ENCODE results near the gene SCGB1A1.
"Not testable (repeated sequence)": the region's sequence is repeated elsewhere in the genome, so short reads cannot be mapped to it uniquely, and the experiment has no call there.

The SCGB1A1 gene, protein sequence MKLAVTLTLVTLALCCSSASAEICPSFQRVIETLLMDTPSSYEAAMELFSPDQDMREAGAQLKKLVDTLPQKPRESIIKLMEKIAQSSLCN

DNA sequence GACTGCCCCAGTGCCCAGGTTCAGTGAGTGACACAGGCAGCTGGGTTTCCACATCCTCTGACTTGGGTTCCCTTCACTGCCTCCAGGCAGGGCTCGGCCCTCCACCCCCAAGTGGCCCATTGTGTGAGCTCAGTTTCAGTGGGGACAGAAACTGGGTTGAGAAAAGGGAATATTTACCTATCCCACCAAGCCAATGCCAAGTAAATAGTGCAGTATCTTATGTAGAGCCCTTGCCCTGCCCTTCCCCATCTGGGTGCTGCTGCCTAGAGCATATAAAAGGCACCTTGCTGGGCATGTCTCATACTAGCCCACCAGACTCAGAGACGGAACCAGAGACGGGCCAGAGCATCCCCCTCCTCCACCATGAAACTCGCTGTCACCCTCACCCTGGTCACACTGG lies at the start of gene SCGB1A1:
TSS of gene SCGB1A1 (plus strand) at position 301 of the 400 bp plus-strand sequence. CDS start at position 364, 63 bp downstream.
- H3K27me3 ChIP-seq (ENCODE audit: control insufficient read depth, insufficient read depth, low read length), result no peaks in the 10 kb centered on the region
- no peaks in the 10 kb centered on the region for H3K36me3 ChIP-seq (ENCODE audit: control insufficient read depth, insufficient read depth, low read length)
- H3K4me3 ChIP-seq (ENCODE audit: low read length), result no peak within 1 kb of the TSS
- peaks cover 9% of the 10 kb centered on the region for H3K4me1 ChIP-seq (ENCODE audit: control insufficient read depth, insufficient read depth, low read length)
- H3K9ac ChIP-seq (ENCODE audit: low read length), result no peak within 1 kb of the TSS
- H3K9me3 ChIP-seq (ENCODE audit: control insufficient read depth, low read length), result no peaks in the 10 kb centered on the region

DNA sequence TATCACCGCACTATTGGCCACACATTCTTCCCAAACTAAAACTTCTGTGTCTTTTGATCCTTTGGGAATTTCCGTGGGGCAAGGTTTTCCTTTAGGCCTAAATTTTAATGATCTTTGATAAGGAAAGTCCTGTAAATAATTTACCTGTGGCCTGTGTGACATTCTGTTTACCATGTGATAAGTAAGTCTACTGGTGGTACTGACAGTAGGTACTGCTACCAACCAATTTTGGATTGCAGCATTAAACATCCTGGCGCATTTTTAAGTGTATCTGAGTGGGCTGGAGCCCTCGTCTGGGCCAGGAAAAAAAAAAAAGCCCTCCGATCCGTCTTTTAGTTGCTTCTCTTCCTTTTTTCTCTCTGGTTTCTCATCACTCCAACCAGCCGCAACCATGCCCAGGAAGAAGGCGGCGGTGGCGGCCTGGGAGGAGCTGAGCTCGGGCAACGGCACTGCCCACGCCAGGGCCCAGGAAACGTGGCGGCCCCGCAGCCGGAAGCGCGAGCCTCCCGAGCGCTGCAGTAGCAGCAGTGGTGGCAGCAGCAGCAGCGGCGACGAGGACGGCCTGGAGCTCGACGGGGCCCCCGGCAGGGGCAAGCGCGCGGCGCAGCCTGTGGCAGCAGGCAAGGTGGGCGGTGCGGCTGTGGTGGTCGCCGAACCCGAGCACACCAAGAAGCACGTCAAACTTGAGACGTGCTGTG lies 47.9 kb upstream of the SCGB1A1 start:
- H3K4me3 ChIP-seq (ENCODE audit: low read length), result no peak overlapping the region
- peaks cover 8% of the 10 kb centered on the region for H3K4me1 ChIP-seq (ENCODE audit: control insufficient read depth, insufficient read depth, low read length)
- H3K9me3 ChIP-seq (ENCODE audit: control insufficient read depth, low read length), result no peaks in the 10 kb centered on the region
- H3K36me3 ChIP-seq (ENCODE audit: control insufficient read depth, insufficient read depth, low read length), result no peaks in the 10 kb centered on the region
- peak overlapping the region; percentile 28 for H3K9ac ChIP-seq (ENCODE audit: low read length)
- no peaks in the 10 kb centered on the region for H3K27me3 ChIP-seq (ENCODE audit: control insufficient read depth, insufficient read depth, low read length)

DNA sequence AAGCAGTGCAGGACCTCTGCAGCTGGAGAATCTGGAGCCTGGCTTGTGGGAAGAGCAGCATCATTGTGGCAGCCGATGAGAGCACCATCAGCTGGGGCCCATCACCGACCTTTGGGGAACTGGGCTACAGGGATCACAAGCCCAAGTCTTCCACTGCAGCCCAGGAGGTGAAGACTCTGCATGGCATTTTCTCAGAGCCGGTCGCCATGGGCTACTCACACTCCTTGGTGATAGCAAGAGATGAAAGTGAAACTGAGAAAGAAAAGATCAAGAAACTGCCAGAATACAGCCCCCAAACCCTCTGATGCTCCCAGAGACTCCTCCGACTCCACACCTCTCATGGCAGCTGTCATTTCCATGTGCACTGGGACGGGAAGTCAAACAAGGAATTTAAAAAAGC lies 46.0 kb upstream of the SCGB1A1 start:
- Histone ChIP-seq H3K4me1 (ENCODE audit: control insufficient read depth, insufficient read depth, low read length) (peaks cover 8% of the 10 kb centered on the region), H3K9ac (ENCODE audit: low read length) (no peak overlapping the region), H3K4me3 (ENCODE audit: low read length) (no peak overlapping the region), H3K36me3 (ENCODE audit: control insufficient read depth, insufficient read depth, low read length) (no peaks in the 10 kb centered on the region), H3K9me3 (ENCODE audit: control insufficient read depth, low read length) (no peaks in the 10 kb centered on the region), H3K27me3 (ENCODE audit: control insufficient read depth, insufficient read depth, low read length) (no peaks in the 10 kb centered on the region)

DNA sequence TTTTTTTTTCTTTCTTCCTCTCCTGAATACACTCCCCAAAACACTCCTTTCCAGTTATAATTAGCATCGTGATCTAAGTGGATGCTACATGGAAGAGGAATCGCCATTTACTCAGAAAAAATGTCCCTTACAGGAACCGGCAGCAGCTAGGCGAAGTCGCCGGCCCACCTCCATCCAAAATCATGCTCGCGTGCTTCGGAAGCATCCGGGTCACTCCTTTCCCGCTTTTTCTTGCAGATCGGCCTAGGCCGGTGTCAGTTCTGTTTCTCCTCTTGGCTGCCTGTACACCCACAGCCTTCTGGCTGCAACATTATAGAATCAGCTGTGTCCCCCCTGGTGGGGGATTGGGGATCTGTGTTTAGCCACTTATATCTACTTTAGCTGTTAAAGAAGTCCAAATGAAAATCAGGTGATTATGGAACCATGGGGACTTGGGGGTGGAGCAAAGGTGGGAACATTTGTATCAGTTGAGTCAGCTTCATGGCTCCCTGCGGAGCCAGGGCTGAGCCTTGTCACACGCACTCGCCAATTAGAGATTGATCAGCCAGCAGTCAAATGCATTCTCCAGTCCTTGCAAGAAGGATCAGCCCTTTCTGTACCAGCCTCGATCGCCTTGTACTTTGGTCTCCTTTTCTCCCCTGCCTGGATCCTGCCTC lies 45.2 kb upstream of the SCGB1A1 start:
- no peak overlapping the region for H3K9ac ChIP-seq (ENCODE audit: low read length)
- H3K4me3 ChIP-seq (ENCODE audit: low read length), result no peak overlapping the region
- H3K36me3 ChIP-seq (ENCODE audit: control insufficient read depth, insufficient read depth, low read length), result no peaks in the 10 kb centered on the region
- H3K27me3 ChIP-seq (ENCODE audit: control insufficient read depth, insufficient read depth, low read length), result no peaks in the 10 kb centered on the region
- H3K4me1 ChIP-seq (ENCODE audit: control insufficient read depth, insufficient read depth, low read length), result peaks cover 8% of the 10 kb centered on the region
- H3K9me3 ChIP-seq (ENCODE audit: control insufficient read depth, low read length), result no peaks in the 10 kb centered on the region

DNA sequence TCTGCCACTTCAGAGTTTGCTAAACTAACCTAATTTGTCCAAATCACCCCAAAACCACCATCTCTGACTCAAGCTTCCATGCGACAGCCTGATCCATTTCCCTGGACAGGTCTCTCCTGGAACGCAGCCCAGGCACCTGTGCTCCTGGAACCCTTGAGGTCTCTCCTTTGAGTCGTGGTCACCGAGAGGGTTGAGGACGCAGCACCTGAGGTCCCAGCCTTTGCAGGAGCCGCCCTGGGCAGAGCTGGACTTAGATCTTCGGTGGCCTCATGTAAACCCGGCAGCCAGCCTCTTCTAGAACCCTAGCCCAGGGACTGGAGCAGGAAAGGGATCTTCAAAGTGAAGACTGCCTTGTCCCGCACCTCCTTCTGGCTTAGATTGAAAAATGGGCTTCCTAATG lies 44.0 kb upstream of the SCGB1A1 start:
- H3K27me3 ChIP-seq (ENCODE audit: control insufficient read depth, insufficient read depth, low read length), result no peaks in the 10 kb centered on the region
- H3K9ac ChIP-seq (ENCODE audit: low read length), result no peak overlapping the region
- H3K4me3 ChIP-seq (ENCODE audit: low read length), result no peak overlapping the region
- H3K9me3 ChIP-seq (ENCODE audit: control insufficient read depth, low read length), result no peaks in the 10 kb centered on the region
- H3K36me3 ChIP-seq (ENCODE audit: control insufficient read depth, insufficient read depth, low read length), result no peaks in the 10 kb centered on the region
- peaks cover 8% of the 10 kb centered on the region for H3K4me1 ChIP-seq (ENCODE audit: control insufficient read depth, insufficient read depth, low read length)

DNA sequence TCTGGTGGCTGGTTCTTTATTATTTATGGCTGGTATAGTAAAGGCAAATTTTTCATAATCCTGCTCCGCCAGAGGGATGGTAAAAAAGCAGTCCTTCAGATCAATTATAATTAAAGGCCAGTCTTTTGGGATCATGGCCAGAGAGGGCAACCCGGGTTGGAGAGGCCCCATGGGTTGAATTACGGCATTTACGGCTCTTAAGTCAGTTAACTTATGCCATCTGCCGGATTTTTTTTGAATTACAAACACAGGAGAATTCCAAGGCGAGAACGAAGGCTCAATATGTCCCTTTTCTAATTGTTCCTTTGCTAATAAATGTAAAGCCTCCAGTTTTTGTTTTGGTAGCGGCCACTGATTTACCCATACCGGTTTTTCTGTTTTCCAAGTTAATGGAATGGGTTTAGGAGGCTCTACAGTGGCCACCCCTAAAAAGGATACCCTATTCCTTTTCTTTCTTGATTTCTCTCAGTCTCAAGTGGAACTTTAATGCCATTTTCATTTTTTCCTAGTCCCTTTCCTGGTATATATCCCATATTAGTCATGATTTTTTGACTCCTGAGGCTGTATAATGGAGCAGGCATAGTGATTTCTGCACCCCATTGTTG lies 40.3 kb upstream of the SCGB1A1 start:
- H3K9ac ChIP-seq (ENCODE audit: low read length), result not testable (repeated sequence)

DNA sequence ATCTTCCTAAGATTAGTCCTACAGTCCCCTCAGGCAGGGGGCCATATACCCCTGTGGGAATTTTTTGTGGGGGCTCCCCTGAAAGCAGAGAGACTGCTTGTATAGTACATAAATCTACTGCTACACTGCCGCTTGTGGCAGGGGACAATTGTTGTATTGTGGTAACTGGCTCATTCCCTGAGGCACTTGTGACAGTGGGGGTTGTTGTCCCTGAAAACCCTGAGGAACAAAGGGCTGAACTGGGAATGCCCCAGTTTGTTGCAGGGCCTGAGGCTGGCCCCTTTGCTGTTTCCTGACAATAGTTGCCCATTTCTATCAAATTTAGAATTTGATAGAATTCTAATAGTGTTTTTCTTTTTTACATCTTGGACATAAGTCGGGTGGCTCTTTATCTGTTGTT lies 39.2 kb upstream of the SCGB1A1 start:
- not testable (repeated sequence) for H3K4me1 ChIP-seq (ENCODE audit: control insufficient read depth, insufficient read depth, low read length); H3K9me3 ChIP-seq (ENCODE audit: control insufficient read depth, low read length); H3K9ac ChIP-seq (ENCODE audit: low read length); H3K4me3 ChIP-seq (ENCODE audit: low read length); H3K27me3 ChIP-seq (ENCODE audit: control insufficient read depth, insufficient read depth, low read length); H3K36me3 ChIP-seq (ENCODE audit: control insufficient read depth, insufficient read depth, low read length)

More for the DNA sequence above, 40.3 kb upstream of the SCGB1A1 start:
- H3K27me3 ChIP-seq (ENCODE audit: control insufficient read depth, insufficient read depth, low read length); H3K4me3 ChIP-seq (ENCODE audit: low read length); H3K4me1 ChIP-seq (ENCODE audit: control insufficient read depth, insufficient read depth, low read length); H3K9me3 ChIP-seq (ENCODE audit: control insufficient read depth, low read length); H3K36me3 ChIP-seq (ENCODE audit: control insufficient read depth, insufficient read depth, low read length): not testable (repeated sequence)

DNA sequence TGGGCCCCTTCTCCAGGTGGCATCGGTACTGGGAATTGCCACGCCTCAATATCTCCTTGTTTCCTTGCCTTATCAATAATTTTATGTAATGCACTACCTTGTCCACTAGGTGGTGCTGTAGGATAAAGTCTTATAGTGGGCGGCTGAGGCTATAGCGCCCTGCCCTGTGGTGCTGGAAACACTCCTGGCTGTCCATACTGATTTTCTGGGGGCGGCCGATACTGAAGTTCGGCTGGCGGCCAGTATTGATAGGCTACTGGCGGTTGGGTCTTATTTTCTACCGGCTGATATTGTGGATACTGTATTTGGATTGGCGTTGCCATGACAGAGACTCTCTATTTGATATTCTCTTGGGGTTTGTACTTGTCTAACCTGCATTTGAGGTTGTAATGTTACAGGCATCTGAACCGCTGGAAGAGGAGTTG lies 38.0 kb upstream of the SCGB1A1 start:
- not testable (repeated sequence) for H3K4me3 ChIP-seq (ENCODE audit: low read length)

DNA sequence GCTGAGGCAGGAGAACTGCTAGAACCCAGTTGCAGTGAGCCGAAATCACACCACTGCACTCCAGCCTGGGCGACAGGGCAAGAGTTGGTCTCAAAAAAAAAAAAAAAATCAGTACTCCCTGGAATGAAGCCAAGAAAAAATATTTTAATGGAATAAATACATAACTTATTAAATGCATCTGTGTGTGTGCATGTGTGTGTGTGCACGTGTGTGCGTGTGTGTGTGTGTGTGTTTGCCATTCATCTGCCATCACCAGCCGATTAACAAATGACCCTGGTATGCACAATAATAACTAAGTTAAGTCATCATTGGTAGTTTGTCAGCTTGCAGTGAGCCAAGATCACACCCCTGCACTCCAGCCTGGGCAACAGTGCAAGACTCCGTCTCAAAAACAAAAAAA lies 35.0 kb upstream of the SCGB1A1 start:
- H3K27me3 ChIP-seq (ENCODE audit: control insufficient read depth, insufficient read depth, low read length), result no peaks in the 10 kb centered on the region
- no peaks in the 10 kb centered on the region for H3K36me3 ChIP-seq (ENCODE audit: control insufficient read depth, insufficient read depth, low read length)
- no peaks in the 10 kb centered on the region for H3K4me1 ChIP-seq (ENCODE audit: control insufficient read depth, insufficient read depth, low read length)
- H3K9ac ChIP-seq (ENCODE audit: low read length), result no peak overlapping the region
- H3K9me3 ChIP-seq (ENCODE audit: control insufficient read depth, low read length), result no peaks in the 10 kb centered on the region
- H3K4me3 ChIP-seq (ENCODE audit: low read length), result no peak overlapping the region

More for the DNA sequence above, 38.0 kb upstream of the SCGB1A1 start:
- not testable (repeated sequence) for H3K36me3 ChIP-seq (ENCODE audit: control insufficient read depth, insufficient read depth, low read length); H3K27me3 ChIP-seq (ENCODE audit: control insufficient read depth, insufficient read depth, low read length); H3K9ac ChIP-seq (ENCODE audit: low read length); H3K4me1 ChIP-seq (ENCODE audit: control insufficient read depth, insufficient read depth, low read length); H3K9me3 ChIP-seq (ENCODE audit: control insufficient read depth, low read length)

DNA sequence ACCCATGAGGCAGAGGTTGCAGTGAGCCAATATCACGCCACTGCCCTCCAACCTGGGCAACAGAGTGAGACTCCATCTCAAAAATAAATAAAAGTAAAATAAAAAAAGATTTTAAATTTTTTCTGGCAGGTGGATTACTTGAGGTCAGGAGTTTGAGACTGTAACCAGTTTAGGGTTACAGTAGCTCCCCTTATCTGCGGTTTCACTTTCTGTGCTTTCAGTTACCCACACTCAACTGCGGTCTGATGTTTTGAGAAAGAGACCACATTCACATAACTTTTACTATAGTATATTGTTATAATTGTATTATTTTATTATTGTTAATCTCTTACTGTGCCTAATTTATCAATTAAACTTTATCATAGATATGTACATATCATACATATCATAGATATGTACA lies 32.8 kb upstream of the SCGB1A1 start:
- H3K4me3 ChIP-seq (ENCODE audit: low read length), result not testable (repeated sequence)

DNA sequence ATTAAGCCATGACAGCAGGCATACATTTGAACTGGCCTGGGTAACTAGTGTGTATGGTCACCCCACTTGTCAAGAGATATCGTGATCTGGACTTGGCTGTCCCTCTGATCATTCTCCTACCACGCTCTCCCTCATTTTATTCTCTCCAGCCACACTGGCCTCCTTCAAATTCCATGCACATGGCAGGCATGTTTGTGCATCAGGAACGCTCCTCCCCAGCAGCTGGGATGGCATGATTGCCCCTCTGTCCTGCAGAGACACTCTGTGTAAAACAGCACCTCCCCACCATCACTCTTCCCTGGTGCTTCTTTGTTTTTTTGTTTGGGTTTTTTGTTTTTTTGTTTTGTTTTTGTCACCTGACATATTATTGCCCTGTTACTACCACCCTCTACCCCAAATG lies 31.5 kb upstream of the SCGB1A1 start:
- Histone ChIP-seq H3K27me3 (ENCODE audit: control insufficient read depth, insufficient read depth, low read length) (no peaks in the 10 kb centered on the region), H3K4me3 (ENCODE audit: low read length) (no peak overlapping the region), H3K9ac (ENCODE audit: low read length) (no peak overlapping the region), H3K4me1 (ENCODE audit: control insufficient read depth, insufficient read depth, low read length) (no peaks in the 10 kb centered on the region), H3K9me3 (ENCODE audit: control insufficient read depth, low read length) (no peaks in the 10 kb centered on the region), H3K36me3 (ENCODE audit: control insufficient read depth, insufficient read depth, low read length) (no peaks in the 10 kb centered on the region)

More for the DNA sequence above, 32.8 kb upstream of the SCGB1A1 start:
- not testable (repeated sequence) for H3K27me3 ChIP-seq (ENCODE audit: control insufficient read depth, insufficient read depth, low read length); H3K9ac ChIP-seq (ENCODE audit: low read length); H3K9me3 ChIP-seq (ENCODE audit: control insufficient read depth, low read length); H3K4me1 ChIP-seq (ENCODE audit: control insufficient read depth, insufficient read depth, low read length); H3K36me3 ChIP-seq (ENCODE audit: control insufficient read depth, insufficient read depth, low read length)

DNA sequence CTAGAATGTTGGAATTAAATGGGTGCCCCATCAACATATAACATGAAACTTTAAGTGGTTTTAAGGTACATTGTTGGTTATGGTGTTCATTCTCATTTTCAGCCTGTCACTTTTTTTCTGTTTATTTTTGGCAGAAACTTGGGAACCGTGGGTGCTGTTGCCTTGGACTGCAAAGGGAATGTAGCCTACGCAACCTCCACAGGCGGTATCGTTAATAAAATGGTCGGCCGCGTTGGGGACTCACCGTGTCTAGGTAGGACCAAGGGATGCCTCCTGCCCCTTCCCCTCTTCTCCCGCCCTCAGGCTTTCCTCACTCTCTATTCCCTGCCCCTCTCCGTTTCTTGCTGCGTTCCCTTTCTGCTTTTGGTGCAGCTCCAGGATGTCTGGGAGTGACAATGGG lies 29.8 kb upstream of the SCGB1A1 start:
- Histone ChIP-seq H3K9me3 (ENCODE audit: control insufficient read depth, low read length) (no peaks in the 10 kb centered on the region), H3K27me3 (ENCODE audit: control insufficient read depth, insufficient read depth, low read length) (no peaks in the 10 kb centered on the region), H3K9ac (ENCODE audit: low read length) (no peak overlapping the region), H3K4me3 (ENCODE audit: low read length) (no peak overlapping the region), H3K4me1 (ENCODE audit: control insufficient read depth, insufficient read depth, low read length) (no peaks in the 10 kb centered on the region), H3K36me3 (ENCODE audit: control insufficient read depth, insufficient read depth, low read length) (no peaks in the 10 kb centered on the region)
